Endodermal cell (in vitro differentiated cells): ENCODE data around the gene SCAPER. TPM values are rescaled to one million over a fixed set of nuclear protein-coding genes. Genes with fewer than 3 reads are reported as not detected.

ENCODE experiments used
- DNase-seq: peaks from one replicate; pipeline ENCODE4 v3.0.0-alpha.2; 2017
- H3K27ac ChIP-seq: 2 replicates; pipeline ENCODE4 v1.5.1; 2013; ENCODE audit warnings: mild to moderate bottlenecking, low read depth, low read length, moderate library complexity
- H3K27me3 ChIP-seq: 2 replicates; pipeline ENCODE4 v1.6.1; 2013; ENCODE audit warnings: mild to moderate bottlenecking, low read length, moderate library complexity; ENCODE audit not compliant: insufficient read depth, control insufficient read depth, poor library complexity, severe bottlenecking
- H3K36me3 ChIP-seq: 2 replicates; pipeline ENCODE4 v1.7.0; 2013; ENCODE audit warnings: mild to moderate bottlenecking, low read length, moderate library complexity; ENCODE audit not compliant: control insufficient read depth, insufficient read depth
- H3K4me1 ChIP-seq: one replicate; pipeline ENCODE4 v1.7.0; 2013; ENCODE audit warnings: low read length; ENCODE audit not compliant: control insufficient read depth, insufficient read depth
- H3K4me3 ChIP-seq: 2 replicates; pipeline ENCODE4 v1.5.1; 2013; ENCODE audit warnings: mild to moderate bottlenecking, low read length, moderate library complexity
- H3K9ac ChIP-seq: 2 replicates; pipeline ENCODE4 v1.6.1; 2013; ENCODE audit warnings: mild to moderate bottlenecking, low read length, moderate library complexity; ENCODE audit not compliant: poor library complexity, severe bottlenecking; ENCODE audit errors: extremely low read depth
- H3K9me3 ChIP-seq: 2 replicates; pipeline ENCODE4 v1.6.1; 2013; ENCODE audit warnings: mild to moderate bottlenecking, low read length, moderate library complexity; ENCODE audit not compliant: control insufficient read depth
- H3K27ac Mint-ChIP-seq: 2 replicates; pipeline ENCODE4 v1.8.0; 2020; ENCODE audit warnings: mixed read lengths
- H3K27me3 Mint-ChIP-seq: 2 replicates; pipeline ENCODE4 v1.8.0; 2021; ENCODE audit warnings: mild to moderate bottlenecking, mixed read lengths; ENCODE audit not compliant: insufficient read depth
- H3K36me3 Mint-ChIP-seq: 2 replicates; pipeline ENCODE4 v1.8.0; 2020; ENCODE audit warnings: low read depth, mixed read lengths
- H3K4me1 Mint-ChIP-seq: 2 replicates; pipeline ENCODE4 v1.8.0; 2020; ENCODE audit warnings: mixed read lengths
- H3K4me3 Mint-ChIP-seq: 2 replicates; pipeline ENCODE4 v1.8.0; 2020; ENCODE audit warnings: mild to moderate bottlenecking, moderate library complexity, mixed read lengths
- H3K9me3 Mint-ChIP-seq: 2 replicates; pipeline ENCODE4 v1.8.0; 2020; ENCODE audit warnings: mild to moderate bottlenecking, mixed read lengths
- WGBS, 2 experiments: methylation state at CpG; one replicate each; pipeline versions ENCODE4 v1.1.5 to v1.1.7; 2013; ENCODE audit warnings: missing lambda C conversion rate in 2 of 2, mixed read lengths in 1 of 2; ENCODE audit not compliant: insufficient coverage in 1 of 2, insufficient read length in 1 of 2; 5-methylcytosine and 5-hydroxymethylcytosine counted together
- total RNA-seq, 2 donors: library from RNA; stranded (reverse); fragmentation: NEBNext Ultra II Directional in 1 of 2; extraction: Animal tissue kit (Norgen Biotek cat#: 25700) in 1 of 2; gene quantifications; 2 replicates in 1 of 2; 3 replicates in 1 of 2; pipeline ENCODE4 v1.2.1, GENCODE V29; 2021
- TF ChIP-seq, protein P1 (sequence below): fragments of 200-600 bp; sonication (generic); conservative IDR thresholded peaks from 2 replicates; pipeline ENCODE4 v1.5.0; 2021; ENCODE audit warnings: antibody characterized with exemption, mild to moderate bottlenecking

Gene SCAPER
- total RNA-seq, 2 donors from 2014 or later: 8.9 to 12.2 TPM

DNA sequence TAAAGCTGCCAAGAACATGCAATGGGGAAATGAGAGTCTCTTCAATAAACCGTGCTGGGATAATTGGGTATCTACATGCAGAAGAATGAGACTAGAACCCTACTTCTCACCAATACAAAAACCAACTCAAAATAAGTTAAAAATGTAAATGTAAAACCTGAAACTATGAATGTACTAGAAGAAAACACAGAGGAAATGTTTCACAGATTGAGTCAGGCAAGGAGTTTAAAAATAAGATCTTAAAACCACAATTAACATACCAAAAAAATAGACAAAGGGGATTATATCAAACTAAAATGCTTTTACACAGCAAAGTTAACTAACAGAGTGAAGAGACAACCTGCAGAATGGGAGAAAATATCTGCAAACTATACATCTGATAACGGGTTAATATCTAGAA is 478.2 kb downstream of the SCAPER start:
- Mint-ChIP-seq H3K4me1 (peaks cover 6% of the 10 kb centered on the region), H3K27me3 (no peaks in the 10 kb centered on the region), H3K4me3 (no peak overlapping the region), H3K36me3 (peaks cover 11% of the 10 kb centered on the region), H3K9me3 (peaks cover 39% of the 10 kb centered on the region), H3K27ac (no peak overlapping the region)
- WGBS, 2 experiments: 100% methylated on average over 1 of the region's 2 CpGs
- Histone ChIP-seq H3K27ac (no peak overlapping the region), H3K27me3 (no peaks in the 10 kb centered on the region), H3K9ac (no peak overlapping the region), H3K36me3 (no peaks in the 10 kb centered on the region), H3K4me1 (no peaks in the 10 kb centered on the region), H3K9me3 (peaks cover 23% of the 10 kb centered on the region), H3K4me3 (no peak overlapping the region)
- DNase-seq: no peak
- TF ChIP-seq, protein P1, sequence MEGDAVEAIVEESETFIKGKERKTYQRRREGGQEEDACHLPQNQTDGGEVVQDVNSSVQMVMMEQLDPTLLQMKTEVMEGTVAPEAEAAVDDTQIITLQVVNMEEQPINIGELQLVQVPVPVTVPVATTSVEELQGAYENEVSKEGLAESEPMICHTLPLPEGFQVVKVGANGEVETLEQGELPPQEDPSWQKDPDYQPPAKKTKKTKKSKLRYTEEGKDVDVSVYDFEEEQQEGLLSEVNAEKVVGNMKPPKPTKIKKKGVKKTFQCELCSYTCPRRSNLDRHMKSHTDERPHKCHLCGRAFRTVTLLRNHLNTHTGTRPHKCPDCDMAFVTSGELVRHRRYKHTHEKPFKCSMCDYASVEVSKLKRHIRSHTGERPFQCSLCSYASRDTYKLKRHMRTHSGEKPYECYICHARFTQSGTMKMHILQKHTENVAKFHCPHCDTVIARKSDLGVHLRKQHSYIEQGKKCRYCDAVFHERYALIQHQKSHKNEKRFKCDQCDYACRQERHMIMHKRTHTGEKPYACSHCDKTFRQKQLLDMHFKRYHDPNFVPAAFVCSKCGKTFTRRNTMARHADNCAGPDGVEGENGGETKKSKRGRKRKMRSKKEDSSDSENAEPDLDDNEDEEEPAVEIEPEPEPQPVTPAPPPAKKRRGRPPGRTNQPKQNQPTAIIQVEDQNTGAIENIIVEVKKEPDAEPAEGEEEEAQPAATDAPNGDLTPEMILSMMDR: no peak

DNA sequence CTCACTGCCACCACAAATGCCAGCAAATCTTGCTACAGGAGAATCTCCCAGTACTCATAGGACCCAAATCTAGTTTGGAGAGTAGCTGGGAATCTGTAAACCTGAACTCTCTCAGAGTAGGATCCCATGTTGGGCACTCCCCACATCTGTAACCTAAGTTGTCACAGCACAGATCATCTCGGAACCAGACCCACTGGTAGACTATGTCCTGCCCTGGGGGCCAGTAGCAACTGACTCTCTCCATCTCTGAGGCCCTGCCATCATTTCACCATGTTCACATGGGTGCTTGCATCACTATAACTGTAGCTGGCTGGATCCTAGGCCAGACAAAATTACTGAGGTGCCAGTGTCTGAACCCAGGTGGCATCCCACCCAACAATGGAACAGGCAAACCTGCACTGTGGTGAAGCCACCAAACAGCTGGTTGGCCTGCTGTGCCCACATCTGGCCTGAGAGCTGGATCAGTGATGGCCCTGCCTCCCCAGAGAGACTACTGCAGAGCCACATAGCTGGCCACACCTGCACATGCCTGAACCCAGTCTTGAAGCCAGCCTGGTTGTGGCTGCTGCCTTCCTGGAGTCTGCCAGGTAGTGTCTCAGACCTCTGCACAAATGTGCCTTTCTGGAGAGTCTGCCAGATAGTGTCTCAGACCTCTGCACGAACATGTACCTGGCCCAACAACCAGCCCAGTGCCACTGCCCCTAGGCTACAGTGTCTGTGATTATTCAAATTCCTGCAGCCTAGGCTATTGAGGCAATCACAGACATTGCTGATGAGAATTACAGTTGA is 486.6 kb downstream of the SCAPER start:
- no peak overlapping the region for H3K4me3 Mint-ChIP-seq
- H3K9me3 Mint-ChIP-seq: no peaks in the 10 kb centered on the region
- no peaks in the 10 kb centered on the region for H3K36me3 Mint-ChIP-seq
- no peak overlapping the region for H3K27ac ChIP-seq
- no peaks in the 10 kb centered on the region for H3K27me3 Mint-ChIP-seq
- TF ChIP-seq, protein P1: no peak
- DNase-seq: no peak
- no peak overlapping the region for H3K9ac ChIP-seq
- WGBS, 2 experiments: 90% methylated on average over 2 of the region's 2 CpGs
- H3K9me3 ChIP-seq: no peaks in the 10 kb centered on the region
- H3K4me3 ChIP-seq: no peak overlapping the region
- peaks cover 6% of the 10 kb centered on the region for H3K4me1 Mint-ChIP-seq
- no peaks in the 10 kb centered on the region for H3K27me3 ChIP-seq
- H3K27ac Mint-ChIP-seq: no peak overlapping the region
- peaks cover 6% of the 10 kb centered on the region for H3K4me1 ChIP-seq
- no peaks in the 10 kb centered on the region for H3K36me3 ChIP-seq

DNA sequence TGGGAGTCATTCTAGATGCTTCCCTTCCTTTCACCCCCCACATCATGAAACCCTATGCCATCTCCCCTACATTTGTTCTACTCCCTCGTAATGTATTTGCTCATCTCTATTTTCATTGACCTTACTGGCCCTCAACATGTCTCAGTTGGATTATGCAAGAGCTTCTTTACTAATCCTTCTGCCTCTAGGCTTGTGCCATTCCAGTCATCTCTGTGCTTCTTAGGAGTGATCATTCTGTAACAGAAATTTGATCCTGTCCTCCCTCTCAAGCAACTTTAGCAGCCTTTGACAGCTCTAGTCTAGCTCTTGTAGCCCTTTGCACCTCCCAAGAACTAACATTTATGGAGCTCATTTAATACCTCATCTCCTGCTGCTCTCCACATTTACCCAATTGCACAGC is 503.9 kb downstream of the SCAPER start:
- peaks cover 2% of the 10 kb centered on the region for H3K9me3 ChIP-seq
- Mint-ChIP-seq H3K27ac (no peak overlapping the region), H3K36me3 (no peaks in the 10 kb centered on the region), H3K27me3 (no peaks in the 10 kb centered on the region), H3K4me3 (no peak overlapping the region), H3K9me3 (peaks cover 2% of the 10 kb centered on the region), H3K4me1 (peaks cover 18% of the 10 kb centered on the region)
- H3K9ac ChIP-seq: no peak overlapping the region
- peaks cover 6% of the 10 kb centered on the region for H3K4me1 ChIP-seq
- H3K4me3 ChIP-seq: no peak overlapping the region
- H3K27ac ChIP-seq: no peak overlapping the region
- no peaks in the 10 kb centered on the region for H3K36me3 ChIP-seq
- TF ChIP-seq, protein P1: no peak
- no peaks in the 10 kb centered on the region for H3K27me3 ChIP-seq
- DNase-seq: no peak
- 78 to 94% methylated on average over 1 of the region's 1 CpG for WGBS, 2 experiments
